GM12873 (cell line): Measurements from ENCODE around the gene RNASE7.

Source experiments
- TF ChIP-seq, protein P1 (sequence below): IDR thresholded peaks from 2 replicates; pipeline ENCODE4 v1.5.1; 2012; ENCODE audit warnings: low read depth, mild to moderate bottlenecking, moderate library complexity, low read length, control low read depth; ENCODE audit not compliant: insufficient read depth; ENCODE audit errors: missing control alignments

The RNASE7 gene

DNA sequence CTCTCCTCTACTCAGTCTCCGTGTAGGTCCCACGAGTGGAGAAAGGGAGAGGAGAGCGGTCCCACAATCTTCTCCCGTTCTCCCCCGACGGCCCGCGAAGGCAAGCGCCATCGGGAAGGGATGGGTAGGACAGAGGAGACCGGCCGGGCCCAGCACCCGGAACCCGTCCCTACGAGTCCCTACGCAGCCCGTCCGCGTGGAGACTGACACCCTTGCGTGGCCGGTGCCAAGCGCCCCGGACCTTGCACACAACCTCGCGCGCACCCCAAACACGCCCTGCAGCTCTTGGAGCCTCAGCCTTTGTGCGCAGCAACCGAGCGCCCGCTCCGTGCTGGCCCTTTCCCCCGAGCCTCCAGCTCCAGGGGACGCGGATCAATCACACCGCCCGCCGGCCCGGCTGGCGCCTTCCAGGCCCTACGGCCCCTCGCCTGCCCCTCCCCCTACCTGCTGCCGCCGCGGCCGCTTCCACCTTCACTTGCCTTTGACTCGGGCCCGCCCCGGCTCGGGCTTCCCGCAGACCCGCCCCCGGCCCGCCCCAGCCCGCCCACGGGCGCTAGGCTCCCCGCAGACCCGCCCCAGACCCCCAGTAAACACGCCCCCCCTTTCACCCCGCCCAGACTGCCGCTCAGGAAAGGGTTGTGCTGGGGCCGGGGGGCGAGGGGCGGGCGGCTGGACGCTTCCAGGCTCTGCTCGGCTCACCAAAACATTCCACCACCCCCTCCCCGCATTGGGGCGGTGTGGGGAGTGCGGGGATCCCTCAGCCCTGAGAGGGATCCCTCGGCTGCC lies 17.4 kb upstream of the RNASE7 start, which contains the start of gene NDRG2:
Gene NDRG2 (minus strand): TSS at position 477 of the 786 bp plus-strand sequence. CDS start 1,746 bp downstream, outside the sequence.
- TF ChIP-seq, protein P1, sequence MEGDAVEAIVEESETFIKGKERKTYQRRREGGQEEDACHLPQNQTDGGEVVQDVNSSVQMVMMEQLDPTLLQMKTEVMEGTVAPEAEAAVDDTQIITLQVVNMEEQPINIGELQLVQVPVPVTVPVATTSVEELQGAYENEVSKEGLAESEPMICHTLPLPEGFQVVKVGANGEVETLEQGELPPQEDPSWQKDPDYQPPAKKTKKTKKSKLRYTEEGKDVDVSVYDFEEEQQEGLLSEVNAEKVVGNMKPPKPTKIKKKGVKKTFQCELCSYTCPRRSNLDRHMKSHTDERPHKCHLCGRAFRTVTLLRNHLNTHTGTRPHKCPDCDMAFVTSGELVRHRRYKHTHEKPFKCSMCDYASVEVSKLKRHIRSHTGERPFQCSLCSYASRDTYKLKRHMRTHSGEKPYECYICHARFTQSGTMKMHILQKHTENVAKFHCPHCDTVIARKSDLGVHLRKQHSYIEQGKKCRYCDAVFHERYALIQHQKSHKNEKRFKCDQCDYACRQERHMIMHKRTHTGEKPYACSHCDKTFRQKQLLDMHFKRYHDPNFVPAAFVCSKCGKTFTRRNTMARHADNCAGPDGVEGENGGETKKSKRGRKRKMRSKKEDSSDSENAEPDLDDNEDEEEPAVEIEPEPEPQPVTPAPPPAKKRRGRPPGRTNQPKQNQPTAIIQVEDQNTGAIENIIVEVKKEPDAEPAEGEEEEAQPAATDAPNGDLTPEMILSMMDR: no peak

DNA sequence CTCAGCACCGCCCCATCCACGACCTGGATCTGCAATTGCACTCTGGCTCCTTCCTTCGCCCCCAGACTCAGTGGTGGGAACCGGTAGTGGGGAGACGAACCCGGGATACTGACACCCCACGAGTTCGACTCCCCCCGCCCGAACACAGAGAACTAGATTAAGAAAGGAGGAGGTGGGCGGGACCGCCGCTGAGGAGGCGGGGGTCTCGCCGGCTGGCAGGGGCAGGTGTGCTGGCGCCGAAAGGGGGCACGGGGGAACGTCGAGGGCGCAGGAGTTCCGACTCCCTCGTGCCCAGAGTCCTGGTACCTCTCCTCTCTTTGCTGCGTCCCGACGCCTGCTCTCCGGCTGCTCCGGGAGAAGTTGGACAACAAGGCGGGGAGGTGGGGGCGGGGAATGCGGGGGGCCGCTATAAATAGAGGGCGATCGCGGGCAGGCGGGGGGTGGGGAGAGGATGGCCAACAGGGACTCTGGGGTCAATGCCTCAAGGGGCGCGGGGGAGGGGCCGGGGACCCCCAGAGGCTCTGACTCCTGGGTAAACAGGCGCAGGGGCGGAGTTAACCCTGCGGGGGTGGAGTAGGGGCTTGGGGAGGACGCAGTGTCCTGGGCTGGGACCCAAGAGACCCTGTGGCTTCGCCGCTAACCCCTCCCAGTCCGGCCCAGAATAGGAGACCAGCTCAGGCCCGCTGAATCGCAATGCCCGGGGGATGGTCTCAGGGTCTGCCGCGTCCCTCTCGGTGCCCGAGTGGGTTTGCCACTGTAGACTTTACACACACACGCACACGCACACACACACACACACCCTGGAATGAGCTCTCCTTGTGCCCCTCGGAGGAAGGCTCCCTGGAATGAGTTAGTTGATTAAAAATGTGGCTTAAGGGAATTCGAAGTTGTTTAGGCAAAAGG lies 16.5 kb upstream of the RNASE7 start:
- TF ChIP-seq, protein P1: no peak

- TF ChIP-seq, protein P1: no peak
Measured at GRCh38 chr14:21026274-21026987, 15.7 kb upstream of the RNASE7 start.

GRCh38 chr14:21026988-21027315 lies 15.2 kb upstream of the RNASE7 start:
- TF ChIP-seq, protein P1: no peak

GRCh38 chr14:21029917-21030316 lies 12.2 kb upstream of the RNASE7 start, which contains the start of gene TPPP2:
TSS of gene TPPP2 (plus strand) at chr14:21030217. CDS start at chr14:21030582, 365 bp downstream.
- TF ChIP-seq, protein P1: no peak

DNA sequence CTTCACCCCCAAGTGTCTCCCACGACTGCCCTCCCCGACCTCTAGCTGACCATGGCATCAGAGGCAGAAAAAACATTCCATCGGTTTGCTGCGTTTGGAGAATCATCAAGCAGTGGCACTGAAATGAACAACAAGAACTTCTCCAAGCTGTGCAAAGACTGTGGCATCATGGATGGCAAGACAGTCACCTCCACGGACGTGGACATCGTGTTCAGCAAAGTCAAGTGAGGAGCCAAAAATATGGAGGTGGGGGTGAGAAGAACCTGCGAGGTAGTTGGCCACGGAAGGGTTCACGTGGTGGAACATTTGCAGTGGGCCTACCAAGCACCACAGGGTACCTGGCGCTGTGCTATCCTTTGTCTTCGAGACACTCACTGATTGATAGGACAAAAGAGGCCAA lies 11.6 kb upstream of the RNASE7 start:
- TF ChIP-seq, protein P1: no peak
